HG02981 (cell line): ENCODE measurements around the gene CEP170.

Experiments
- ATAC-seq: cut with Tn5 transposase; IDR thresholded peaks from one replicate; pipeline ENCODE4 v1.9.1; 2021; ENCODE audit warnings: mild to moderate bottlenecking, moderate library complexity; ENCODE audit not compliant: unreplicated experiment

Gene CEP170

GRCh38 chr1:243254927-243255790, at the start of gene CEP170:
Gene CEP170, minus strand, starts transcription at chr1:243255281. Its CDS starts 30,001 bp downstream, at chr1:243225280.
- peak; percentile 41 for ATAC-seq

- no peak for ATAC-seq
Measured at GRCh38 chr1:243301059-243301458, 46.0 kb upstream of the CEP170 start.

GRCh38 chr1:243299069-243299468, 44.0 kb upstream of the CEP170 start:
- no peak for ATAC-seq

- no peak for ATAC-seq
Measured at GRCh38 chr1:243294723-243295121, 39.6 kb upstream of the CEP170 start.

GRCh38 chr1:243293941-243294722, 39.1 kb upstream of the CEP170 start:
- no peak for ATAC-seq

- no peak for ATAC-seq
Measured at GRCh38 chr1:243292117-243292516, 37.0 kb upstream of the CEP170 start.

- ATAC-seq, result no peak
Measured at GRCh38 chr1:243291292-243291691, 36.2 kb upstream of the CEP170 start.

- ATAC-seq, result no peak
Measured at GRCh38 chr1:243288062-243288461, 33.0 kb upstream of the CEP170 start.

GRCh38 chr1:243287652-243288051, 32.6 kb upstream of the CEP170 start:
- ATAC-seq, result peak; percentile 96

- no peak for ATAC-seq
Measured at GRCh38 chr1:243287123-243287460, 32.0 kb upstream of the CEP170 start.

GRCh38 chr1:243286409-243287122, 31.5 kb upstream of the CEP170 start:
- no peak for ATAC-seq

- ATAC-seq, result no peak
Measured at GRCh38 chr1:243281672-243282071, 26.6 kb upstream of the CEP170 start.

GRCh38 chr1:243280571-243281129, 25.6 kb upstream of the CEP170 start:
- ATAC-seq, result no peak

GRCh38 chr1:243275316-243275715, 20.2 kb upstream of the CEP170 start:
- ATAC-seq, result no peak

GRCh38 chr1:243273945-243274344, 18.9 kb upstream of the CEP170 start:
- no peak for ATAC-seq

GRCh38 chr1:243273506-243273905, 18.4 kb upstream of the CEP170 start:
- no peak for ATAC-seq

- ATAC-seq, result no peak
Measured at GRCh38 chr1:243272401-243272800, 17.3 kb upstream of the CEP170 start.

GRCh38 chr1:243271996-243272395, 16.9 kb upstream of the CEP170 start:
- no peak for ATAC-seq

GRCh38 chr1:243270097-243270864, 15.2 kb upstream of the CEP170 start:
- no peak for ATAC-seq

GRCh38 chr1:243269461-243269801, 14.3 kb upstream of the CEP170 start:
- ATAC-seq, result peak; percentile 58
